GM23248 (cell line): ENCODE data around the gene DCAF6. TPM values are rescaled to one million over a fixed set of nuclear protein-coding genes. Genes with fewer than 3 reads are reported as not detected.

ENCODE experiments used
- DNase-seq: peaks from one replicate; pipeline ENCODE4 v3.0.0-alpha.2; 2015
- H2AFZ ChIP-seq: fragments of 200-600 bp; sonication (generic); 2 replicates; pipeline ENCODE4 v1.6.1; 2016; ENCODE audit warnings: antibody characterized with exemption
- H3F3A ChIP-seq: fragments of 200-600 bp; sonication (generic); 2 replicates; pipeline ENCODE4 v1.6.1; 2016; ENCODE audit warnings: mild to moderate bottlenecking, antibody characterized with exemption, mixed run types; ENCODE audit not compliant: insufficient read depth
- H3K27ac ChIP-seq: fragments of 200-600 bp; sonication (generic); 2 replicates; pipeline ENCODE4 v1.5.1; 2016; ENCODE audit warnings: mild to moderate bottlenecking
- H3K27me3 ChIP-seq: fragments of 200-600 bp; sonication (generic); replicated peaks from 2 replicates; pipeline ENCODE4 v1.6.1; 2016; ENCODE audit warnings: mild to moderate bottlenecking; ENCODE audit not compliant: insufficient read depth
- H3K36me3 ChIP-seq: fragments of 200-600 bp; sonication (generic); 2 replicates; pipeline ENCODE4 v1.6.1; 2016; ENCODE audit warnings: low read depth, mild to moderate bottlenecking
- H3K4me1 ChIP-seq: fragments of 200-600 bp; sonication (generic); 2 replicates; pipeline ENCODE4 v1.6.1; 2016; ENCODE audit warnings: mild to moderate bottlenecking; ENCODE audit not compliant: insufficient read depth
- H3K4me2 ChIP-seq: fragments of 200-600 bp; sonication (generic); one replicate; pipeline ENCODE4 v1.6.1; 2016; ENCODE audit warnings: mild to moderate bottlenecking; ENCODE audit not compliant: unreplicated experiment
- H3K4me3 ChIP-seq: fragments of 200-600 bp; sonication (generic); 2 replicates; pipeline ENCODE4 v1.5.1; 2016; ENCODE audit warnings: mild to moderate bottlenecking
- H3K79me2 ChIP-seq: fragments of 200-600 bp; sonication (generic); 2 replicates; pipeline ENCODE4 v1.6.1; 2016; ENCODE audit warnings: mild to moderate bottlenecking; ENCODE audit not compliant: insufficient read depth
- H3K9ac ChIP-seq: fragments of 200-600 bp; sonication (generic); 2 replicates; pipeline ENCODE4 v1.6.1; 2016; ENCODE audit warnings: mild to moderate bottlenecking
- H3K9me2 ChIP-seq: fragments of 200-600 bp; sonication (generic); 2 replicates; pipeline ENCODE4 v1.6.1; 2016; ENCODE audit warnings: mixed run types, mild to moderate bottlenecking, moderate library complexity; ENCODE audit not compliant: insufficient read depth
- H3K9me3 ChIP-seq: fragments of 200-600 bp; sonication (generic); one replicate; pipeline ENCODE4 v1.6.1; 2017; ENCODE audit warnings: low read depth
- H4K20me1 ChIP-seq: fragments of 200-600 bp; sonication (generic); 2 replicates; pipeline ENCODE4 v1.6.0; 2016; ENCODE audit not compliant: insufficient read depth
- EZH2 ChIP-seq: fragments of 200-600 bp; sonication (generic); IDR thresholded peaks from 2 replicates; pipeline ENCODE4 v1.6.1; 2018; ENCODE audit warnings: antibody characterized with exemption, mild to moderate bottlenecking; ENCODE audit not compliant: insufficient read depth, poor library complexity, severe bottlenecking
- EZH2phosphoT487 ChIP-seq: fragments of 200-600 bp; sonication (generic); IDR thresholded peaks from 2 replicates; pipeline ENCODE4 v1.6.1; 2018; ENCODE audit warnings: antibody characterized with exemption, moderate library complexity, mild to moderate bottlenecking, low read depth; ENCODE audit not compliant: insufficient read depth
- WGBS, 2 experiments: methylation state at CpG; one replicate each; pipeline ENCODE4 v1.1.6; 2015 to 2017; ENCODE audit warnings: low lambda C conversion rate in 2 of 2, low coverage in 1 of 2; ENCODE audit errors: missing lambda C conversion rate in 2 of 2; 5-methylcytosine and 5-hydroxymethylcytosine counted together
- in situ Hi-C: fragments of 300-500 bp; cut with MboI; formaldehyde crosslinking; loops from 2 replicates; pipeline ENCODE4 v1.15.0; 2020
- polyA plus RNA-seq: library from polyadenylated mRNA; unstranded; fragments of >200 nt; fragmentation: Nextera tagmentation; extraction: Ambion mirVana; gene quantifications from 2 replicates; pipeline ENCODE4 v1.2.1, GENCODE V29; 2016
- total RNA-seq: library from RNA; depleted of rRNA; stranded (reverse); fragments of >200 nt; shearing (Covaris generic); gene quantifications from 2 replicates; pipeline ENCODE4 v1.2.3, GENCODE V29; 2014

Gene DCAF6
- total and polyA plus RNA-seq, 2 experiments from 2014 or later: 63.4 to 99.6 TPM

DNA sequence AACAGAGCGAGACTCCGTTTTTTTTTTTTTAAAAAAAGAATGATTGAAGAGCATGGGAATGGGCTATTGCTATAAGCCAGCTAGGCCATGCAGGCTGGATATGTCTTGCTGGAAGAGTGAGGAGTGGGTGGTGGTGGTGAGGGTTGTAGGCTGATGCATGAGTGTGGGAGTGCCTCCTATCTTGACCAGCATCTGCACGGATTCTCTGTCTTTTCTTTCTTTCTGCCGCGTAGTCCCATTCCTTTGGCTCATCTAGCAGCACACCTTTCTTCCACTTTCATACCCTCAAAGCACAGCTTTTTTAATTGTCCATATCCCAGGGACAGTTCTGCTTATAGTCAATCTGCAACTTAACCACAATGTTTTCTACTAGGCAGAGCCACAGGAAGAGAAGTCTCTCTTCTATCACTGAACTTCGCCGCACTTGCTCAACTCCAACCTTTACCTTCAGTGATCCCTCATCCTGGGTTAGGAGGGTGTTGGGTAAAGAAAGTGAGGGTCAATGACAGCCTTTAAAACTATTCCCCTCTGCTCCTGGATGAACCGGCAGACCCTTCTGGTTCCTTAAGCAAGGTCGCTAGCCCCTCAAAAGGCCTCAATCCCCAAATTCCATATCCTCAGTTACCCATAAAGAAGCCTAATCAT lies 37.8 kb upstream of the DCAF6 start:
- Histone ChIP-seq H3K27me3 (no peaks in the 10 kb centered on the region), H3K79me2 (no peaks in the 10 kb centered on the region), H3K27ac (no peak overlapping the region), H3K4me3 (no peak overlapping the region), H3K9me3 (no peaks in the 10 kb centered on the region), H3K4me1 (0 out of 2 replicates have a peak, but pooled peaks cover 3% of the 10 kb centered on the region), H3F3A (no peaks in the 10 kb centered on the region), H3K9ac (no peak overlapping the region), H3K9me2 (no peaks in the 10 kb centered on the region), H2AFZ (no peak overlapping the region), H3K36me3 (no peaks in the 10 kb centered on the region), H4K20me1 (no peaks in the 10 kb centered on the region), H3K4me2 (no peak overlapping the region)
- 90 to 93% methylated on average over 9 of the region's 9 CpGs for WGBS, 2 experiments
- TF ChIP-seq EZH2phosphoT487 (no peak), EZH2 (no peak)
- in situ Hi-C loops: no loop called here
- no peak for DNase-seq

DNA sequence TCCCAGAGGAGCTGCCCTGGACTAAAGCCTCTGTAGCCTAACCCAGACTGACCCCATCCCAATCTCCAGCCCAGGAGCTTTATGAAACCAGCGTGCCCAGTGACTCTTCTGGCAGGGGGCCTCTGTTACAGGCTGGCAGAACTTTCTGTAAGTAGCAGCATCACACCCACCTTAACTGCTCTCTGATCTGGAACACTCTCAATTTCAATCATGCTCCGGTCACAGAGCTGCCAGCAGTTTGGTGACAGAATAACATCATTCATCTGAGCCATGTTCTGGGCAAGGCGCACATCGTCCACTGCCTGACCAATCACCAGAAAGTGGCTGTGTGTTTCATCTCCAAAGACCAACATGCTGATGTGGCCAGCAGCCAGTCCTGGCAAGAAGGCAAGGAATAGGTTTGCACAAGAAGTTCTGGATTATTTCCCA lies 37.2 kb upstream of the DCAF6 start:
- in situ Hi-C loops: no loop called here
- Histone ChIP-seq H3K9me2 (no peaks in the 10 kb centered on the region), H3K27ac (no peak overlapping the region), H3K27me3 (no peaks in the 10 kb centered on the region), H2AFZ (no peak overlapping the region), H3K4me1 (peaks cover 5% of the 10 kb centered on the region; the same call in 1 of the 2 replicates), H4K20me1 (no peaks in the 10 kb centered on the region), H3K79me2 (no peaks in the 10 kb centered on the region), H3F3A (no peaks in the 10 kb centered on the region), H3K4me2 (peak overlapping the region; percentile 8), H3K9ac (no peak overlapping the region), H3K9me3 (no peaks in the 10 kb centered on the region), H3K36me3 (no peaks in the 10 kb centered on the region), H3K4me3 (no peak overlapping the region)
- WGBS, 2 experiments: 26 to 32% methylated on average over 4 of the region's 4 CpGs
- DNase-seq: peak; percentile 70
- TF ChIP-seq EZH2phosphoT487 (no peak), EZH2 (no peak)

DNA sequence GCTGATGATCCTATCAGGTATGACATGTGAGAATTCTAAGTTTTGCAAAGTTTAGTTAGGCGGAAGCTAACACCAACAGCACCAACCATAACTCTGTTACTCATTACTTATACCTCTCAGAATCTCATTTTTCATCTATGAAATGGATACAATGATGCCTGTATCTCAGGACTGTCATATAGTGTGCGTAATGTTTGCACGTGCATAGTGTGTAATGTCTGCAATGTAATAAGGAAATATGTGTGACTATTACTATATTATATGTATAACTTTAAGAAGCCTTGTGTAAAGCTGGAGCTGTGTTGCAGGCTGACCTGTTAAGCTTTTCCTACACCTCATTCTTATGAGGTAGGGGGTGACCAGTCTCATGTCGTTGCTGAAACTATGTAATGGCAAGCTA lies 35.6 kb upstream of the DCAF6 start:
- H2AFZ ChIP-seq: no peak overlapping the region
- no peak overlapping the region for H3K4me2 ChIP-seq
- in situ Hi-C loops: no loop called here
- no peaks in the 10 kb centered on the region for H3K27me3 ChIP-seq
- H3K9me2 ChIP-seq: no peaks in the 10 kb centered on the region
- no peak overlapping the region for H3K4me3 ChIP-seq
- peaks cover 7% of the 10 kb centered on the region; the same call in 1 of the 2 replicates for H3F3A ChIP-seq
- 89% methylated on average over 4 of the region's 4 CpGs for WGBS, 2 experiments
- H3K79me2 ChIP-seq: no peaks in the 10 kb centered on the region
- TF ChIP-seq EZH2phosphoT487 (no peak), EZH2 (no peak)
- no peak overlapping the region for H3K9ac ChIP-seq
- H3K36me3 ChIP-seq: no peaks in the 10 kb centered on the region
- no peak for DNase-seq
- no peaks in the 10 kb centered on the region for H4K20me1 ChIP-seq
- H3K4me1 ChIP-seq: peaks cover 17% of the 10 kb centered on the region
- no peaks in the 10 kb centered on the region for H3K9me3 ChIP-seq
- H3K27ac ChIP-seq: no peak overlapping the region

DNA sequence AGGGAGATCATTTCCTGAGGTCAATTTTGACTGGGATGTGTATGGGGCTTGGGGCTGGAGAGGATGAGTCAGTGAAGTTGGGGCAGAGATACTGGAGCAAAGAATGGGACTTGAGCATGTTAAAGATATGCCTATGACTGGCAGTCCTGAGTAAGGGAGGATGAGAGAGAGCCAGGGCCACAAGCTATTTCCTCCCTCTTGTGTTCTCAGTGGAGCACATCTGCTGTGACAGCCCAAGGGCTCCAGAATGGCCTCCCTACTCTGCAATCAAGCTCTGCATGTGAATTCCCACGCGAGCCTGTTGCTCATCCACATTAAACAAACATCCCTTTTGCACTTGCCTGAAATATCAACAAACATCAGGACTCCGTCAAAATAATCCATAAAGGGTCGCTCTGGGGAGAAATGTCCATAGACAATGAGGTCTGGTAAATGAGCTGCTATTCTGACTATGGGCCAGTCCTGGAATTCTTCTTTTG lies 31.8 kb upstream of the DCAF6 start:
- no peaks in the 10 kb centered on the region for H3K27me3 ChIP-seq
- no peaks in the 10 kb centered on the region for H3K9me3 ChIP-seq
- H2AFZ ChIP-seq: no peak overlapping the region
- DNase-seq: peak; percentile 75
- H4K20me1 ChIP-seq: no peaks in the 10 kb centered on the region
- H3K9ac ChIP-seq: no peak overlapping the region
- peak overlapping the region; percentile 36 for H3K27ac ChIP-seq
- peaks cover 7% of the 10 kb centered on the region; the same call in 1 of the 2 replicates for H3F3A ChIP-seq
- in situ Hi-C loops: no loop called here
- 50 to 61% methylated on average over 4 of the region's 4 CpGs for WGBS, 2 experiments
- H3K4me3 ChIP-seq: no peak overlapping the region
- TF ChIP-seq EZH2phosphoT487 (no peak), EZH2 (no peak)
- H3K4me2 ChIP-seq: peak overlapping the region; percentile 18
- no peaks in the 10 kb centered on the region for H3K79me2 ChIP-seq
- H3K9me2 ChIP-seq: no peaks in the 10 kb centered on the region
- H3K4me1 ChIP-seq: peaks cover 14% of the 10 kb centered on the region
- no peaks in the 10 kb centered on the region for H3K36me3 ChIP-seq
